Raji (cell line): ENCODE measurements around the gene KCTD20.

Source experiments
- POLR2A ChIP-seq: IDR thresholded peaks from 2 replicates; pipeline ENCODE4 v1.6.1; 2011; ENCODE audit warnings: low read depth, low read length, control low read depth; ENCODE audit not compliant: insufficient read depth

Gene KCTD20

DNA sequence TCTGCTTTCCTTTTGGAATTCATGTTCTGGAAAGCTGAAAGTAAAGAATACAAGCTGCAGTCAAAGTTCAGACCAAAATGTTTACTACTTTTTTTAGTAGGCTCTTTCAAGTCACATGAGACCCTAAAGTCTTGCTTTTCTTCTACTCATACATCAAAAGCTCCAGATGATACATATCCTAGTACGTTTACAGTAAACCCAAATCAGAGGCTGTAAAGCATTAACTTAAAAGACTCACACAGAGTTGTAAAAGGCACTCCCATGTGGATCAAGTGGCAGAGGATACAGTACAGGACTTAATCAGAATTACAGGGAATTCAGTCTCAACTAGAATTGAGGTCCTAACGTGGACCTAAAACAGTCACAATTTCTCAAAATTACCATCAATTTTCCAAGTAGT lies 63.8 kb downstream of the KCTD20 start:
- no peak for TF ChIP-seq POLR2A

DNA sequence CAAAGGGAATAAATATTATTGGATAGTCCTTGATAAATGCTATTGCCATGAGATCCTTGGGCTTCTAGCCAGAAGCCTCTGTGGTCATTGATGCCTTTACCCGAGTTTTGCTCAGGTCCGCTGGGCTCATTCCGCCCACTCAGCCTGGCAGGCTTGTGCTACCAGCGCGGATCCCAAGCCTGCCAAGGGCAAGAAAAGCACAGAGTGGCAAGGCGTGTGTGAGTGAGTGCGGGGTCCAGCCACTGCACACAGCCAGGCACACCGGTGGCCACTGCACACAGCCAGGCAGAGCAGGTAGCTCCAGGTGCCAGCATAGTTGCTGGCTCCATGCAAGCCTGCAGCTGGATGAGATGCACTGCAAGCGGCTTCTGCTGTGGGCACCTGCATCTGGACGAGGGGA lies 65.7 kb downstream of the KCTD20 start:
- no peak for TF ChIP-seq POLR2A

DNA sequence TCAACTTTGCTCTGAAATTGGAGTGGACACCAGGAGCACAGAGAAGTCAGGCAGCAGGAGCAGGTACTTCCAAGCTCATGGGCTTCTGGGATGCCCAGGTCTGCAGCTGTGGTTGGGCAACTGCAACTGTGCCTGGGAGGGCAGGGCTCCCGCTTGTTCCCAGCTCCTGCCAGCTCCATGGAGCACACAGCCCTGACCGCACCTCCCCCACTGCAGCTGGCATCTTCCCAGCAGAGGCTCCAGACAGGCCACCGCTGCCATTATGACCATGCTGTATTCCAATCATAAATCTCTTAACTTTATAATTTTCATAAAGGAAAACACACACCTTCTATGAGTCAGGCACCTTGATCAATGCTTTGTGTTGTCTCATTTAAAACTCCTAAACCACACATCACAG lies 67.6 kb downstream of the KCTD20 start:
- no peak for TF ChIP-seq POLR2A

DNA sequence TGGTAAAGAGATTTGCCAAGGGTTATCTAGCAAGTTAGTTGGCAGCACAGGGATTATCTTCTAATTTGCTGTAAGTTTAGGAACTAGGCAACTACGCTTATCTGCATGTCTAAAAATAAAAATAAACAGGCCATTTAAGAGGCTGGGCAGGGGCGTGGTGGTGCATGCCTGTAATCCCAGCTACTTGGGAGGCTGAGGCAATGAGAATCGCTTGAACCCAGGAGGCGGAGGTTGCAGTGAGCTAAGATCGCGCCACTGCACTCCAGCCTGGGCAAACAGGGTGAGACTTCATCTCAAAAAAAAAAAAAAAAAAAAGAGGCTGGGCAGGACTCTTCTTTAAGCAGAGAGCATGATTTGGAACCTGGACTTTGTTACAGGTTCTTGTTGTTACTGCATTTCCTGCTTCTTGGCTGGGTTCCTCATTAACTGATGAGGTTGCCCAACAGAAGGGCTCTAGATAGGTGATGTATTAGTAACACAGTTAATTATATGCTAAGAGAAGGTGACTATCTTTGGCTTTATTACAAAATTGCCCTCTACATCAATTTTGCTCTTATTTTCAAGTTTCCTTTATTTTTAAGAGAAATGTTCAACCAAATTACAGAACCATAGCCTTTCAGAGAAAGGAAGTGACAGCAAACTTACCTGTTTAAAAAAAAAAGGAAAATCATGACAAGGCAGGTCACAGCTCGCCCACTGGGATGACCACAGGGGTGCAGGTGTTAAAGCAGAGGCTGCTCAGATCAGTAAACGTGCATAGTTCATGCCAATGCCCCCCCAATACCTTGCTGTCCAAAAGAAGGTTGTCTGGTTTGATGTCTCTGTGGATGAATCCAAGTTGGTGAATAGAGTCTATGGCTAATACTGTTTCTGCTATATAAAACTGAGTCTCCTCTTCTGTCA lies 72.0 kb downstream of the KCTD20 start:
- no peak for TF ChIP-seq POLR2A

DNA sequence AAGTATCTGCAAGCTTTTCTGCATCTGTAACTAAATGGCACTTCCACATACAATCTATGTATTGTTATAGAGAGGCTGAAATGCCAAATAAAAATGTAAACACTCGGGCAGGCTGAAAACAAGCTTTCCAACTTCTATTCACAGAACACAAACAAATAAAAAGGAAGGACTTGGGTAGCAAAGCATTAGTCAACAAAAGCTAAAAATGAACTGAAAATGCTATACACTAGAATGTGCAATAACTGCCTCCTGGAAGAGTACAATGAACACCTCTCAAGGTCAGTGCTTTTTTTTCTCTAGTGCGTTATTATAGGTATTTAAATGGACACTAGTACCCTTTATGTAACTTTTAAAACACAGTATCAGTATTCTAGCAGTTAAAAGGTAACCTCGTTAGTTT lies 73.0 kb downstream of the KCTD20 start:
- no peak for TF ChIP-seq POLR2A

DNA sequence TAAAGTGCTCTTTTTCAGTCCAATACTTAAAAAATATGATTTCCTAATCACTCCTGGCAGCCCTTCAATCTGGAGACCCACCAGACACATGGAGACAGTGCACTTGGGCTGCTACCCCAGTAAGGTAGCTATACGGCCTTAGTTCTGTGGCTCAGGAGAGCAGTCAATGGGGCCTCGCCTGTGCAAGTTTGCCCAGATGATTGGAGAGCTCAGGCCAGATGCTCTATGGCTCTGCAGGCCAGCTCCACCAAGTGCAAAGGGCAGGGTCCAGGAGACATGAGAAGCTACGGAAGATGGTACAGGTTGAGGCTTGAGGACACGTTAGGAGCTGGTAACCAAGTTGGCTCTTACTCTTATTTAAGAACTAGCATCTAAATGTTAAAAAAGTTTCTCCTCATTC lies 73.8 kb downstream of the KCTD20 start:
- no peak for TF ChIP-seq POLR2A

DNA sequence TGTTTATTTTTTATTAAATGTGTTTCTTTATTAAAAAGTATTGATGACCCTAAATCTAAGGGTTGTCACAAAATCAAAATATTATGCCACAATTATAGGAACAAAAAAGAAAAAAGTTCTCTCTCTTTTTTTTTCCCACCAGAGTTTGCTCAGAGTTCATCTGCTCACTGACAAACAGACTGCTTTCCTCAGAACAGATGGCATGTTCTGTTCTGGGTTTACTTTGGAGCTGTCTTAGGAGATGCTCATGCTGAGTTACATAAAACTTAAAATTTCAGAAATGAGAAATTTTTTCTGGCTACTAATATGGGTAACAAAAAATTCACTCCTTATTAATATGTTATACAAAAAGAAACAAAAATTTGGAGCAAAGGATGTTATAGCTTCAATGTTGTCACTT lies 74.2 kb downstream of the KCTD20 start:
- TF ChIP-seq POLR2A: no peak

DNA sequence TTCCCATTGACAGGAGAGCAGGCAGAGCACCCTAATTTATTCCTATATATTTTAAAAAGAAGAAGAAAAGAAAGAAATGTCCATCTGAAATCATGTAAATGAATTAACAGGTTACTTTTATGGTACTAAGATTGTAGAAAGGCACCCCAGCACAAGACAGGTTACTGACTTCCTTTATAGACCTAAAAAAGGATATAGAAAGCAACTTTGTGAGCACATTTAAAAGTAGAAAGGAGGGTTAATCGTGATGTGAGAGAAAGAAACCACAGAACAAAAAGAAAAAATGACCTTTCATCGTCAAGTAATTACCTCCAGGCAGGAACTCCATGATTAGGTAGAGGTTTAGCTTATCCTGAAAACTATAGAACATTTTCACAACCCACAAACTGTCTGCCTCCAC lies 74.6 kb downstream of the KCTD20 start:
- TF ChIP-seq POLR2A: no peak

DNA sequence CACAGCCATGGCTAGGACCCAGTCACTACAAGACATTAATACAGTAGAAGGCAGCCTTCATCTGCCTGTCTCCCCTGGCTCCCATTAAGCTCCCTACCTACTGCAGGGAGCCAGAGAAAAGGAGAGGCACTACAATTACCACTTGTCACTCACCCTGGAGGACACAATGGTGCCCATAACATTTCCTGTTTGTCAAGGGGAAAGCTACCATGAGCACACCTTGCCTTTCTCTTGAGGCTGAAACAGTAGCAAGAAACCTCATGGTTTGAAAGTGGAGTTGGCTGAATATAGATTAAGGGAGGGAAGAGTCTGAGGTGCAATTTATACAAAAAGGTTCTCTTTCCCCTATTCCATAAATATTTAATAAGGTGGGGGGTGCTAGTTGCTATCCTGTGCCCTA lies 76.6 kb downstream of the KCTD20 start:
- TF ChIP-seq POLR2A: no peak

DNA sequence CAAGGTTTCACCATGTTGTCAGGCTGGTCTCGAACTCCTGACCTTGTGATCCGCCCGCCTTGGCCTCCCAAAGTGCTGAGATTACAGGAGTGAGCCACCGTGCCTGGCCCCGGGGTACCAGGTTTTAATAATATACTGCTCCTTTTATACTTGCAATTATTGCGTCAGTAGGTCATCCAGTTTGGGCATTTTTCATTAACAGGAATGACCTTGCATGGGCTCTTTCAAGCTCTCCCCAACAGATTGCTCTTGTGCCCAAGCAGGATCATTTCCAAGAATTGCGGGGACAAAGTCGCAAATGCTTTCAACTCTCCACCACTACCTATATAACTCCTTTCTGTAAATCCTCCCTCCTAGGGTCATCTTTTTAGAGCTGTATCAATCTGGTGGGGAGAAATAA lies 80.7 kb downstream of the KCTD20 start:
- TF ChIP-seq POLR2A: no peak

DNA sequence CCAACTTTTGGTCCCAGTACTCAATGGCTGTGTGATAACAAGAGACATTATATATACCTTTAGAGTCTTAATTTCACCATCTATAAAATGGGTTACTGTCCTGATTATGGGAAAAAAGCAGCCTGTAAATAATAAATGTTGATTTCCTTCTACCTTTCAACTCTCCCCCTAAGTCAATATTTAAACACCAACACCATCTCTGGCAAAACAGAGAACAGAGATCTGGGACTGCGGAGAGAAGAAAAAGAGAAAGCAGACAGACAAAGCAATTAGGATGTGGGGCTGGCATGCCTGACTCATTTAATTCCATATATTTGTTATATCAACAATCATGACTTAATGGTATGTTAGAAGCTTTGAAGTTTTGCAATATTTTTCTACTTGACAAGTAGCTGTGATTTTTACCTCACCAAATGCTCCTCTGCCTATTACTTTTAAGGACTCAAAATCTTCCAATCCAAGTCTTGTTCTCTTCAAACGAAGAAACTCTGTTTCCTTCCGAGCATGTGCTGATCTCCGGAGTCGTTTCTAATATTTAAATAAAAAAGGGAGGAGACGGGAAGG lies 81.2 kb downstream of the KCTD20 start:
- no peak for TF ChIP-seq POLR2A

DNA sequence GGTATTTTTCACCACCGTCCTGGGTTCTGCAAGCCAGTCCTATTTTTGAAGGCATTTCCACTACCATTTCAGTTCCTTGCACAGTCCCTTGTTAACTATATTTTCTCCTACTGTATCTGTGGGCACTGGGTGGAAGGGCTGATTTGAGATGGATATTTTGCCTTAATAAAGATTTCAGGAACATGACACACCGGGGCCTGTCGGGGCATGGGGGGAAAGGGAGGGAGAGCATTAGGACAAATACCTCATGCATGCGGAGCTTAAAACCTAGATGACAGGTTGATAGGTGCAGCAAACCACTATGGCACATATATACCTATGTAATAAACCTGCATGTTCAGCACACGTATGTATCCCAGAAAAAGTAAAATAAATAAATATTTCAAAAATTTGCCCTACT lies 82.1 kb downstream of the KCTD20 start:
- TF ChIP-seq POLR2A: no peak

DNA sequence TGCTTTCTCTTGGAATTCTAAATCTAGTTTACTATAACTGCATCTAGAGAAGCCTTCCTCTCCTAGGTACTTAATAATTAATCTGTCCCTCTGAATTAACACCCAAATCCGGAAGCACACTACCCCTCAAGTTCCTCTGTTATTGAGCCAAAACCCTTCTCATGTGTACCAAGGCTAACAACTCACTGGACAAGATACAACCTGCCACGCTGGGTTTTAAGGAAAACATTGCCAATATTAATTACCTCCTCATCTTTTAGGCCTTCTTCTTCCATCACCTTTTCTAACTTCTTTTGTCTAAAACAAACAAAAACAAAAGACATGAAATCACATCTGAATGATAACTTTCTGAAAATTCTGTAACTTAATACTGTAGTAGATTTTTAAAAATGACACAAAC lies 82.5 kb downstream of the KCTD20 start:
- TF ChIP-seq POLR2A: no peak

DNA sequence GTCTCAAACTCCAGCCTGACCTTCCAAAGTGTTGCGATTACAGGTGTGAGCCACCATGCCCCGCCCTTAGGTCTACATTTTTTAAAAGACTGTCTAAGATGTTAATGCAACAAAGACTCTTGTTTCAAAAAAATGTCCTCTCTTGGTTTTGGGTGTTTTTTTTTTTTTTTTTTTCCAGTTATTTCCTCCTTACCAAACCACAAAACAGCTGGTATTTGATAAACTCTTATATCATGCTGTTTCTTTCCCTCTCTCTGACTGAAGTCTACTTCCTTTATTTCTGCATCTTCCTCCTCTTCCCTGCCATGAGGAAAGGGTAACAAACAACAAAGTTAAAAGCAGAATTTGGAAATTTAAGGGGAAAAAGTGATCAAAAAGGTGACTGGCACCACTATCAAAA lies 83.3 kb downstream of the KCTD20 start:
- no peak for TF ChIP-seq POLR2A

DNA sequence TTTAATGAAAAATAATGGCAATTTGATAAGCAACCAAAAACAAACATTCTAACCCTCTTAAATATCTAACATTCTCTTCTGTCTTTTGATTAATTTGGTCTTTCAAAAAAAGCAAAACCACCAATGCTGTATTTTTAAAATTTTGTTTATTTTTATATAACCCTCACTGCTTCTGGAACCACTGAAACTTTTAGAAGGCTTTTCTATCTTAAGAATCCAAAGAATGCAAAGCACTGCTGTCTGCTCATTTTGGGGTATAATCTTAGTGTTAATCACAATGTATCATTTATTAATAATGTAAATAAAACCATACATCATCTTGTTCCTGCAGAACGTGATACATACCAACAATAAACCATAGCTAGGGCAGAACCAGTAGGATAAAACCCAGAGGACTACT lies 90.5 kb downstream of the KCTD20 start:
- no peak for TF ChIP-seq POLR2A

DNA sequence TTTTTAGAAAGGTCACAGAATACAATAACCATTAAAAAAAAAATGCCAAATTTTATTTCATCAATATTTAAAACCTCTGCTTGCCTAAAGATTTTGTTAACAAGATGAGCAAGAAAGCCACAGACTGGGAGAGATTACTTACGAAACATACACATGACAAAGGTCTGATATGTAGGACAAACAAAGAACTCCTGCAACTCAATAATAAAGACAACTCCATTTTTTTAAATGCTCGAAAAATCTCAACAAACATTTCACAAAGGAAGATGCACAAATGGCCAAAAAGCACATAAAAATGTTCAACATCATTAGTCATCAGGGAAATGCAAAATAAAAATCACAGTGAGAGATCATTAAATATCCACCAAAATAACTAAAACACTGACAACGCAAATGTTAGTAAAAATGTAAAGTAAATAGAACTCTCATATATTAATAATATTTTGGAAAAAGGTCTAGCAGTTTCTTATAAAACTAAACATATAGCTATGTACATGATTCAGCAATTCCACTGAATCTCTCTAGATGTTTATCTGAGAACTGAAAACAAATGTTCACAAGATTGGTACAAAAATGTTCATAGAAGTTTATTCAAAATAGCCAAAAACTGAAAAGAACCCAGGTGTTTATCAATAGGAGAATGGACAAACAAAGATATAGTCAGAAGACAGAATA lies 94.2 kb downstream of the KCTD20 start:
- no peak for TF ChIP-seq POLR2A
